Neural cell (in vitro differentiated cells): ENCODE measurements around the gene CISH. TPM values are rescaled to one million over a fixed set of nuclear protein-coding genes. Genes with fewer than 3 reads are reported as not detected.

Source experiments
- H2AFZ ChIP-seq: fragments of 200-600, 300-800 bp; sonication (generic), shearing (Covaris generic); 2 replicates; pipeline ENCODE4 v1.6.0; 2014; ENCODE audit warnings: low read depth, mild to moderate bottlenecking, antibody characterized with exemption, low read length, moderate library complexity
- H3F3A ChIP-seq: fragments of 200-600 bp; shearing (Covaris generic); 2 replicates; pipeline ENCODE4 v1.6.1; 2016; ENCODE audit warnings: mild to moderate bottlenecking, moderate library complexity, mixed read lengths, antibody characterized with exemption, low read length; ENCODE audit not compliant: insufficient read depth, poor library complexity, severe bottlenecking
- H3K27ac ChIP-seq: fragments of 200-600, 300-800 bp; sonication (generic), shearing (Covaris generic); 2 replicates; pipeline ENCODE4 v1.5.1; 2014; ENCODE audit warnings: mild to moderate bottlenecking, low read length, moderate library complexity
- H3K27me3 ChIP-seq: fragments of 300-800, 200-600 bp; sonication (generic), shearing (Covaris generic); 2 replicates; pipeline ENCODE4 v1.6.0; 2014; ENCODE audit warnings: mild to moderate bottlenecking, low read depth, low read length, moderate library complexity; ENCODE audit not compliant: insufficient read depth
- H3K36me3 ChIP-seq: fragments of 300-800, 200-600 bp; sonication (generic), shearing (Covaris generic); 2 replicates; pipeline ENCODE4 v1.5.1; 2014; ENCODE audit warnings: mild to moderate bottlenecking, antibody characterized with exemption, low read length, moderate library complexity; ENCODE audit not compliant: insufficient read depth
- H3K4me2 ChIP-seq: fragments of 300-800, 200-600 bp; sonication (generic), shearing (Covaris generic); 2 replicates; pipeline ENCODE4 v1.6.0; 2014; ENCODE audit warnings: mild to moderate bottlenecking, low read length
- H3K4me3 ChIP-seq: fragments of 300-800, 200-600 bp; sonication (generic), shearing (Covaris generic); 2 replicates; pipeline ENCODE4 v1.5.1; 2014; ENCODE audit warnings: mild to moderate bottlenecking, low read length, moderate library complexity
- H3K79me2 ChIP-seq: fragments of 200-600 bp; shearing (Covaris generic); replicated peaks from 2 replicates; pipeline ENCODE4 v1.6.0; 2014; ENCODE audit warnings: mild to moderate bottlenecking, low read length, moderate library complexity; ENCODE audit not compliant: insufficient read depth
- H3K9ac ChIP-seq: fragments of 300-800, 200-600 bp; sonication (generic), shearing (Covaris generic); 2 replicates; pipeline ENCODE4 v1.6.1; 2016; ENCODE audit warnings: mild to moderate bottlenecking, low read length, mixed read lengths
- H3K9me2 ChIP-seq: fragments of 200-600 bp; shearing (Covaris generic); 2 replicates; pipeline ENCODE4 v1.6.1; 2016; ENCODE audit warnings: mild to moderate bottlenecking, low read length, mixed read lengths; ENCODE audit not compliant: insufficient read depth
- H3K9me3 ChIP-seq: fragments of 200-600, 300-800 bp; sonication (generic), shearing (Covaris generic); 2 replicates; pipeline ENCODE4 v1.6.1; 2016; ENCODE audit warnings: mild to moderate bottlenecking, mixed run types, low read length, moderate library complexity, mixed read lengths
- H4K20me1 ChIP-seq: fragments of 200-600 bp; shearing (Covaris generic); 2 replicates; pipeline ENCODE4 v1.6.1; 2016; ENCODE audit warnings: mild to moderate bottlenecking, mixed run types; ENCODE audit not compliant: insufficient read depth
- CTCF ChIP-seq: fragments of 450-650 bp; IDR thresholded peaks from 2 replicates; pipeline ENCODE4 v1.5.1; 2014; ENCODE audit warnings: antibody characterized with exemption, mild to moderate bottlenecking, moderate library complexity; ENCODE audit not compliant: poor library complexity, severe bottlenecking
- EP300 ChIP-seq: fragments of 450-650 bp; conservative IDR thresholded peaks from 2 replicates; pipeline ENCODE4 v1.6.1; 2014; ENCODE audit warnings: antibody characterized with exemption, mild to moderate bottlenecking, moderate library complexity; ENCODE audit not compliant: poor library complexity, severe bottlenecking
- EZH2 ChIP-seq: fragments of 200-600, 300-800 bp; shearing (Covaris generic), sonication (generic); IDR thresholded peaks from 2 replicates; pipeline ENCODE4 v1.6.1; 2014; ENCODE audit warnings: antibody characterized with exemption, low read length, borderline replicate concordance, mild to moderate bottlenecking; ENCODE audit not compliant: insufficient read depth, poor library complexity, severe bottlenecking
- MXI1 ChIP-seq: fragments of 450-650 bp; conservative IDR thresholded peaks from 2 replicates; pipeline ENCODE4 v1.6.1; 2014; ENCODE audit warnings: antibody characterized with exemption, mild to moderate bottlenecking; ENCODE audit not compliant: poor library complexity, severe bottlenecking
- POLR2AphosphoS5 ChIP-seq: IDR thresholded peaks from 2 replicates; pipeline ENCODE4 v1.6.1; 2012
- RAD21 ChIP-seq: fragments of 450-650 bp; conservative IDR thresholded peaks from 2 replicates; pipeline ENCODE4 v1.6.1; 2014; ENCODE audit warnings: antibody characterized with exemption, mild to moderate bottlenecking, moderate library complexity
- REST ChIP-seq: IDR thresholded peaks from 2 replicates; pipeline ENCODE4 v1.6.1; 2012; ENCODE audit warnings: borderline replicate concordance
- SMC3 ChIP-seq: fragments of 450-650 bp; conservative IDR thresholded peaks from 2 replicates; pipeline ENCODE4 v1.6.1; 2014; ENCODE audit warnings: antibody characterized with exemption, mild to moderate bottlenecking, moderate library complexity; ENCODE audit not compliant: poor library complexity
- TAF1 ChIP-seq: IDR thresholded peaks from 2 replicates; pipeline ENCODE4 v1.6.1; 2012; ENCODE audit warnings: low read depth
- polyA plus RNA-seq: library from polyadenylated mRNA; depleted of rRNA; stranded (reverse); fragments of >200 nt; gene quantifications from 2 replicates; pipeline ENCODE4 v1.2.3, GENCODE V29; 2014

CISH gene
- polyA plus RNA-seq, 1 donor from 2014 or later: not detected

- no peaks in the 10 kb centered on the region for H4K20me1 ChIP-seq
- H3K9me2 ChIP-seq: no peaks in the 10 kb centered on the region
- H3F3A ChIP-seq: no peaks in the 10 kb centered on the region
- no peaks in the 10 kb centered on the region for H3K36me3 ChIP-seq
- no peak for TF ChIP-seq SMC3
- TF ChIP-seq REST: no peak
- TF ChIP-seq RAD21: no peak
- TF ChIP-seq EZH2: no peak
- TF ChIP-seq POLR2AphosphoS5: no peak
- no peak for TF ChIP-seq EP300
- no peak for TF ChIP-seq TAF1
- TF ChIP-seq CTCF: no peak
- no peak for TF ChIP-seq MXI1
- no peaks in the 10 kb centered on the region for H3K9me3 ChIP-seq
- no peak overlapping the region for H2AFZ ChIP-seq
- no peak overlapping the region for H3K4me3 ChIP-seq
- no peak overlapping the region for H3K9ac ChIP-seq
- H3K27ac ChIP-seq: no peak overlapping the region
- no peaks in the 10 kb centered on the region for H3K79me2 ChIP-seq
- no peaks in the 10 kb centered on the region for H3K27me3 ChIP-seq
- no peak overlapping the region for H3K4me2 ChIP-seq
These were observed 13.9 kb upstream of the CISH start for GRCh38 chr3:50625231-50626182.

GRCh38 chr3:50624634-50625033, 13.1 kb upstream of the CISH start:
- Histone ChIP-seq H3K9me2 (no peaks in the 10 kb centered on the region), H3K36me3 (no peaks in the 10 kb centered on the region), H3K4me2 (no peak overlapping the region)

More at GRCh38 chr3:50624634-50625033, 13.1 kb upstream of the CISH start:
- H3K27ac ChIP-seq: no peak overlapping the region
- H3K9me3 ChIP-seq: no peaks in the 10 kb centered on the region
- no peaks in the 10 kb centered on the region for H3F3A ChIP-seq
- H3K4me3 ChIP-seq: no peak overlapping the region
- no peaks in the 10 kb centered on the region for H3K79me2 ChIP-seq
- no peaks in the 10 kb centered on the region for H3K27me3 ChIP-seq
- no peaks in the 10 kb centered on the region for H4K20me1 ChIP-seq
- TF ChIP-seq RAD21 (no peak), CTCF (no peak), EP300 (no peak), REST (no peak), EZH2 (no peak), TAF1 (no peak), POLR2AphosphoS5 (no peak), MXI1 (no peak), SMC3 (no peak)
- no peak overlapping the region for H2AFZ ChIP-seq
- H3K9ac ChIP-seq: no peak overlapping the region
